ENCODE measurements around the gene PPL.

Gene PPL

GRCh38 chr16:4891886-4892216 lies 45.1 kb downstream of the PPL start:
- H3K27ac ChIP-seq = peak overlapping the region; percentile 57
- no peak for DNase-seq (ENCODE audit: low spot score)
- POLR2A ChIA-PET (ENCODE audit: low non-redundant PET) = no interaction called here
- CTCF ChIA-PET = no interaction called here
- TF ChIP-seq, protein P1, sequence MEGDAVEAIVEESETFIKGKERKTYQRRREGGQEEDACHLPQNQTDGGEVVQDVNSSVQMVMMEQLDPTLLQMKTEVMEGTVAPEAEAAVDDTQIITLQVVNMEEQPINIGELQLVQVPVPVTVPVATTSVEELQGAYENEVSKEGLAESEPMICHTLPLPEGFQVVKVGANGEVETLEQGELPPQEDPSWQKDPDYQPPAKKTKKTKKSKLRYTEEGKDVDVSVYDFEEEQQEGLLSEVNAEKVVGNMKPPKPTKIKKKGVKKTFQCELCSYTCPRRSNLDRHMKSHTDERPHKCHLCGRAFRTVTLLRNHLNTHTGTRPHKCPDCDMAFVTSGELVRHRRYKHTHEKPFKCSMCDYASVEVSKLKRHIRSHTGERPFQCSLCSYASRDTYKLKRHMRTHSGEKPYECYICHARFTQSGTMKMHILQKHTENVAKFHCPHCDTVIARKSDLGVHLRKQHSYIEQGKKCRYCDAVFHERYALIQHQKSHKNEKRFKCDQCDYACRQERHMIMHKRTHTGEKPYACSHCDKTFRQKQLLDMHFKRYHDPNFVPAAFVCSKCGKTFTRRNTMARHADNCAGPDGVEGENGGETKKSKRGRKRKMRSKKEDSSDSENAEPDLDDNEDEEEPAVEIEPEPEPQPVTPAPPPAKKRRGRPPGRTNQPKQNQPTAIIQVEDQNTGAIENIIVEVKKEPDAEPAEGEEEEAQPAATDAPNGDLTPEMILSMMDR (conservative IDR thresholded peaks at IDR 0.05; ENCODE audit: low read depth) = no peak

DNA sequence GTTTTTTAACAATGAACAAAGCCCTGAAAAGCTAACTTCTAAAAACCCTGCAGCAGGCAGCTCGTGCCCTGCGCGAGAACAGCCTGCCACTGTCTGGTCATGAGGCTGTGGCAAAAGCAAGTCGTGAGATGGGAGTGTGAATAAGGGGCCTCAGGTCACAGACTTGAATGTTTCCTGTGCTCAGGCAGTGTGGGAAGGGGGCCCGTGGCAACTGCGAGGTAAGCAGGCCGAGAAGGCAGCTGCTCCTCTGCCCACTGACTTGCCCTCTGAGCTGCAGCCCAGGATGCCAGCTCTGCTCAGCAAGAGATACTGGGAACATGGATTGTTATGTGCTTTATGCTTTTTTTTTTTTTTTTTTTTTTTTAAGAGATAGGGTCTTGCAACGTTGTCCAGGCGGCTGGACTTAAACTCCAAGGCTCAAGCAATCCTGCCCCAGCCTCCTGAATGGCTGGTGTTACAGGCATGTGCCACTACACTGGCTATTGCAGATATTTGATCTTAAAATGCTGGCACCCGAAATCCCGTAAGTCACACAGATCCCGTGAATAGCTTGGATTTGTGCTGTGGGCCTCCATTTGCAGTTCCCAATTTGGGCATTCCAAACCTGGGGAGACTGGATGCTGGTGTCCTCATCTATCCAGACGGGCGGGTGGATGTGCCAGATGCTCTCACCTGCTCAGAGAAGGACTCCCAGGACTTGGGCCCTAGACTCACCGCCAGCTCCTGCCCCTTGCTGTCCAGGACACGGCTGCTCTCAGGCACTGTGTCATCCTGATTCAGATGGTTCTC lies 45.7 kb downstream of the PPL start:
- TF ChIP-seq, protein P1 (conservative IDR thresholded peaks at IDR 0.05; ENCODE audit: low read depth) = no peak
- ChIA-PET POLR2A (ENCODE audit: low non-redundant PET) (no interaction called here), CTCF (interaction anchor here (0.8 kb wide), 1 partner anchor 45 kb away, joined by 6 read pairs; the partner anchor contains the start of gene PPL)
- no peak for DNase-seq (ENCODE audit: low spot score)
- peak overlapping the region; percentile 57 for H3K27ac ChIP-seq

- peak overlapping the region; percentile 57 for H3K27ac ChIP-seq
- POLR2A ChIA-PET (ENCODE audit: low non-redundant PET) = no interaction called here
- TF ChIP-seq, protein P1 (conservative IDR thresholded peaks at IDR 0.05; ENCODE audit: low read depth) = no peak
- CTCF ChIA-PET = interaction anchor here (0.8 kb wide), 1 partner anchor 46 kb away, joined by 6 read pairs; the partner anchor contains the start of gene PPL
- no peak for DNase-seq (ENCODE audit: low spot score)
Observed at GRCh38 chr16:4890686-4891085, 46.3 kb downstream of the PPL start.

DNA sequence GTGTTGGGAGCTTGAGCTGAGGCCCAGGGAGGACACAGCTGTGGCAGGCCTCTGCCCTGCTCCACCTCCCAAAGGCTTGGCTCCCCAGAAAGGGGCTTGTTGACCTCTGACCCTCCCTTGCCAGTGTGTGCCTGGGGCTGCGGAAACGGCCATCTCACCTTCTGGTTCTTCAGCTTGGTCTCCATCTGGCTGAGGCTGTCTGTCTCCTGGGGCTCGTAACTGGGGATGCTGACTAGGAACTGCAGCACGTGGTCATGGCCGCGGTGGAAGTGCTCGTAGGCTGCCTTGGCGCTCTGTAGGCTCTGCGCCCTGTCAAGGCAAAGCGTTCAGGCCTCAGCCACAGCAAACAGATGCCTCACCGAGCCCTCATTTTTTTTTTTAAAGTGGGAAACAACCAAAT lies 46.9 kb downstream of the PPL start:
- POLR2A ChIA-PET (ENCODE audit: low non-redundant PET) = no interaction called here
- peak overlapping the region; percentile 57 for H3K27ac ChIP-seq
- DNase-seq (ENCODE audit: low spot score) = no peak
- CTCF ChIA-PET = no interaction called here
- TF ChIP-seq, protein P1 (conservative IDR thresholded peaks at IDR 0.05; ENCODE audit: low read depth) = no peak

DNA sequence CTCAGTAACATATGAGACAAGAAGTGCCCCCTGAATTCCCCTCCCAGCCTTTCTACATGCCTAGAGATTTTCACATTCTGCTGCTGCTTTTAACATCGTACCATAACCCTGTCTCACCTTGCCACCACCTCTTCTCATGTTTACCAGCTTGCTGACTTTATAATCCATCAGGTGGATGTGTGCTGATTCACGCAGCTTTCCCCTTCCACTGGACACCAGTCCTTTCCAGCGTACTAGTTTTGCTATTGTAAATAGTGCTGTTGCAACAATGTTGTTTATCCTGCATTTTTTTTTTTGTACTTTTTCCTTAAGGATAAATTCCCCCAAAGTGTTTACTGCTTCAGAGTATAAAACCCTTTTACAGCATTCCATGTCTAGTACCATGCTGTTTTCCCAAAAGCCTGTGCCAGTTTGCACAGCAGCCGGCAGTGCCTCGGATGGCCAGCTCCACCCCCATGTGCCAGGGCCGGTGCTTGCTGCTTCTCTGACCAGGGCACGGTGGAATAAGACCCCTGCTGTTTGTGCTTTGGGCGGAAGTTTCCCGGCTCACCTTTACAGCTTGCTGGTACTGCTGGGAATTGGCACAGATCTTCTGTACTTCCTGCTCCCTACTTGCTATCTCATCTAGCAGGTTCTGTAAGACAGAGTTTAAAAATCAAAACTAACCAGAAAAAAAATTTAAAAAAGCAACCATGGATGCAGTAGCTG lies 48.4 kb downstream of the PPL start:
- TF ChIP-seq, protein P1 (conservative IDR thresholded peaks at IDR 0.05; ENCODE audit: low read depth) = no peak
- no peak for DNase-seq (ENCODE audit: low spot score)
- POLR2A ChIA-PET (ENCODE audit: low non-redundant PET) = no interaction called here
- peak overlapping the region; percentile 57 for H3K27ac ChIP-seq
- CTCF ChIA-PET = no interaction called here

- POLR2A ChIA-PET (ENCODE audit: low non-redundant PET) = no interaction called here
- TF ChIP-seq, protein P1 (conservative IDR thresholded peaks at IDR 0.05; ENCODE audit: low read depth) = no peak
- peak overlapping the region; percentile 78 for H3K27ac ChIP-seq
- DNase-seq (ENCODE audit: low spot score) = no peak
- CTCF ChIA-PET = no interaction called here
Observed at GRCh38 chr16:4886151-4886550, 50.8 kb downstream of the PPL start.
